Fibroblast of peridontal ligament (primary cell): ENCODE results near the gene RNPEP.
"Not testable (repeated sequence)": the region's sequence is repeated elsewhere in the genome, so short reads cannot be mapped to it uniquely, and the experiment has no call there.

ENCODE experiments used
- DNase-seq: peaks from one replicate; pipeline ENCODE4 v3.0.0-alpha.2; 2010; ENCODE audit errors: extremely low read depth

Gene RNPEP

GRCh38 chr1:201958348-201958747 lies 24.1 kb upstream of the RNPEP start:
- DNase-seq: no peak

GRCh38 chr1:201962382-201962781 lies 20.1 kb upstream of the RNPEP start:
- not testable (repeated sequence) for DNase-seq

DNA sequence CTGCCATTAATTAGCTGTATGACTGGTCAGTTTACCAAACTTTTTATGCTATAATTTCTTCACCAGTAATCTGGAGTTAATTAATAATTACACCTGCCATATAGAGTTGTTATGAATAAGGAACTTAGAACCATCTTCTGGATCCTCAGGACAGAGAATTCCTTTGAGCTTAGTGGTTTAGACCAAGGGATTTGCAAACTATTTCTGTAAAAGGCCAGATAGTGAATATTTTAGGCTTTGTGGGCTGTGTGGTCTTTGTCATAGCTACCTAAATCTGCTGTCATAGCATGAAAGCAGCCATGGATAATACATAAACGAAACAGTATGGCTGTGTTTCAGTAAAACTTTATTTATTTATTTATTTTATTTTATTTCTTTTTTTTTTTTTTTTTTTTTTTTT lies 18.2 kb upstream of the RNPEP start:
- DNase-seq: no peak

GRCh38 chr1:201966171-201966570 lies 16.3 kb upstream of the RNPEP start:
- no peak for DNase-seq

GRCh38 chr1:201968202-201968925 lies 14.1 kb upstream of the RNPEP start:
- DNase-seq: no peak

- peak; percentile 16 for DNase-seq
Observed at GRCh38 chr1:201970334-201971159, 11.9 kb upstream of the RNPEP start.

DNA sequence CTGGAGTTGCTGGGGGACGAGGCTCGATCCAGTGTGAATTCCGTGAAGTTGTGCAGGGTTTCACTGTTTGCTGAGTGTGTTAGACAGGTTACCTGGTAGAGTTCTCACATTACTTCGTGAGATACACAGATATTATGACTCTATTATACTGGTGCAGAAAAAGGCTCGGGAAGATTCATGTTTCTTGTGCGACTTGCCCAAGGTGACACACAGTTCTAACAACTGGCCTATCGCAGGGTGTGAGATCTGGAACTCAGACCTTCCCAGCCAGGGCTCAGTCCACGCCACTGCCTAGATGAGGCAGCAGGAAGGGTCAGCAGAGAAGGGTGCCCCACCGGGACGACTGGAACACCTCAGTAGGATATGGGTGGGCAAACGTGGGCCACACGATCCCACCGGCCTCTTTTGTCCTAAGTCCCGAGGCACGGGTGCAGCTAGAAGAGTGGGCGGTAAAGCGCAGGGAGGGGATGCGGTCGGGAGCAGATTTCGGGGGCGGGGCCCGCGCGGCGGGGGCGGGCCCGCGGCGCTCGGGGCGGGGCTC lies 296 bp upstream of the RNPEP start:
- no peak for DNase-seq

- no peak for DNase-seq
Observed at GRCh38 chr1:201983380-201983805, 945 bp downstream of the RNPEP start.

DNA sequence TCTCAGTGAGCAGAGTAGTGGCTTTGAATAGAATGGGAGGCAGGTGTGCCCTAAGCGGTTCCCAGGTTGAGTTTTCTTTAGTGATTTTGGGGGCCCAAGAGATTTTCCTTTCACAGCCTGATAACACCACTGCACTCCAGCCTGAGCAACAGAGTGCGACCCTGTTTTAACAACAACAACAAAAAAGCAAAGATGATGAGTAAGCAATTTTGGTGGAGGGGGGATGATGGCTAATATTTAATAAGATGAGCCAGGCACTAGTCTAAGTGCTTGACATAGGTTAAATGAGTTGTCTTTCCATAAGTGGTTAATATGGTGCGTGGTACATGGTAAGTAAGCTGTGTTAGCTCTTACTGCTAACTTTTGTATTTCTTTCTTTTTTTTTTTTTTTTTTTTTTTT lies 2.0 kb downstream of the RNPEP start:
- DNase-seq: no peak

DNA sequence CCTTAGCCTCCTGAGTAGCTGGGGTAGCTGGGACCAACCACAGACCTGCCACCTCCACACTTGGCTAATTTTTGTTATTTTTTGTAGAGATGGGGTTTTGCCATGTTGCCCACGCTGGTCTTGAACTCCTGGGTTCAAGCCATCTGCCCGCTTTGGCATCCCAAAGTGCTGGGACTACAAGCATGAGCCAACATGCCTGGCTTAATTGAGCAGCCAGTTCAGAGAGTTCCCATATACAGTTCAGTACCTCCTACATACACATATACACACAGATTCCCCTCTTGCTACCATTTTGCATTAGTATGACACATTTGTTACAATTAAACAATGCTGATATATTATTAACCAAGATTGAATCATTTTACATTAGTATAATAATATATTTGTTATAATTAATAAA lies 2.9 kb downstream of the RNPEP start:
- no peak for DNase-seq

GRCh38 chr1:201988601-201989000 lies 6.2 kb downstream of the RNPEP start:
- no peak for DNase-seq

- no peak for DNase-seq
Observed at GRCh38 chr1:201989354-201990128, 7.1 kb downstream of the RNPEP start.

GRCh38 chr1:201990427-201990826 lies 8.0 kb downstream of the RNPEP start:
- no peak for DNase-seq

- DNase-seq: peak; percentile 42
Observed at GRCh38 chr1:201999625-202000238, 17.3 kb downstream of the RNPEP start.

DNA sequence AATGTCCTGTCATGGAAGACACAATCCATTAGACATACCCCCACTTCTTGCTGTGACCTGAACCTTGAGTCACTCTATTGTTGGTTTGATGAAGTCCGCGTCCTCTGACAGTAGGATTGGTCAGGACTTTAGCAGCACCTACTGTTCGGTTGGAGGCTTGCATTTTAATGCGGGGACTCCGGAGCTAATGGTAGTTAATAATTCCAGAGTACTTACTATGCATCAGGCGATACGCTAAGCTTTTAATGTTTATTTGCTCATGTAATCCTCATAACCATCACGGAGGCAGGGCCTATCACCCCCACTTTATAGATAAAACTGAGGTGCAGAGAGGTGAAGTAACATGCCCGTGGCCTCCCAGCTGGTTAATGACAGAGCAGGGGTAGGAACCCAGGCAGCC lies 20.1 kb downstream of the RNPEP start:
- no peak for DNase-seq

DNA sequence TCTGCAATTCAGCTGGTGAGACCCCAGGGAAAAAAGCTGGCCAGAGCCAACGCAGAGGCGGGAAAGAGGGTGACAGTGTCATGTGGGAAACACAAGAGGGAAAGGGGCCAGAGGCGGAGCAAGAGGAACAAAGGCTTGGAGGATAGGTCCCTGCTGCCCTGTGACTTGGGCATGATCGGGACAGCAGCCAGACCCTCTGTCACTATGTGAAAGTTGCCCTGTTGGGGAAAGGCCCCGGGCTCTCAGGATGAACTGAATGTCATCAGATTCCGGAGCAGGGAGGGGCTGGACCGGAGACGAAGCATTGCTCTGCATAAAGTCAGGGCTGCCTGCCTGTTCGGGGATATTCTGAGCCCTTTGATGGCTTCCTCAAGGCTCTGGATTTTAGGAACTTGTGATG lies 22.3 kb downstream of the RNPEP start:
- no peak for DNase-seq

- DNase-seq: peak; percentile 37
Observed at GRCh38 chr1:202005958-202006357, 23.5 kb downstream of the RNPEP start.

GRCh38 chr1:202007304-202007703 lies 24.9 kb downstream of the RNPEP start:
- no peak for DNase-seq

DNA sequence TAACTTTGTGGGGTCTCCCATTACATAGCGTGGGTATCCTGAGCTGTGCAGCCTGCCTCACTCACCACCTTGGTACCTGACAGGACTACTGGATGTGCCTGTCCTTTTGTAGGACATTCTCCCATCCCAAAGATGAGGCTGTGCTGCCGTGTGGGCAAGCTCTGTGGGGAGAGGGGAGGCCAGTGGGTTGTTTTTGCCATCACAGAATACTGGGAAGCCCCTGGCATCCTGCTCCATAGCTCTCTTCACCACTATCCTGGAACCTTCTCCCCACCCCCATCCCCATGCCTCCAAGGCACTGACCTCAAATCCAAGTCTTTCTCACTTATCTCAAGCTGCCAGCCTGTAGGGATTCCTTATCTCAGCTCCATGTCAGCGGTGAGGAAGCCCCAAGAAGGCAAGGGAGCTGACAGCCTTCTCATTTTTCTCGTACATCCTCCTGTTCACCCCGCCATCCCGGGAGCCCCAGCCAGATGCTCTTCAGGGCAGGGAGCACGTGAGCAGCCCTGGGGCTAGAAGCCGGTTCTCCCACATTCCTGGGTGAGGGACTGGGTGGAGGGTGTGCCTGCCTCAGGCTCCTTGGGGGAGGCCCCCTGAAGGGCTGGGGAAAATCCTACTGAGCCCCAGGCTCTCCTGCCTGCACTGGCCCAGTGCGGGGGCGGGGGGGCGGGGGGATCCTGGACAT lies 25.5 kb downstream of the RNPEP start:
- DNase-seq: no peak

DNA sequence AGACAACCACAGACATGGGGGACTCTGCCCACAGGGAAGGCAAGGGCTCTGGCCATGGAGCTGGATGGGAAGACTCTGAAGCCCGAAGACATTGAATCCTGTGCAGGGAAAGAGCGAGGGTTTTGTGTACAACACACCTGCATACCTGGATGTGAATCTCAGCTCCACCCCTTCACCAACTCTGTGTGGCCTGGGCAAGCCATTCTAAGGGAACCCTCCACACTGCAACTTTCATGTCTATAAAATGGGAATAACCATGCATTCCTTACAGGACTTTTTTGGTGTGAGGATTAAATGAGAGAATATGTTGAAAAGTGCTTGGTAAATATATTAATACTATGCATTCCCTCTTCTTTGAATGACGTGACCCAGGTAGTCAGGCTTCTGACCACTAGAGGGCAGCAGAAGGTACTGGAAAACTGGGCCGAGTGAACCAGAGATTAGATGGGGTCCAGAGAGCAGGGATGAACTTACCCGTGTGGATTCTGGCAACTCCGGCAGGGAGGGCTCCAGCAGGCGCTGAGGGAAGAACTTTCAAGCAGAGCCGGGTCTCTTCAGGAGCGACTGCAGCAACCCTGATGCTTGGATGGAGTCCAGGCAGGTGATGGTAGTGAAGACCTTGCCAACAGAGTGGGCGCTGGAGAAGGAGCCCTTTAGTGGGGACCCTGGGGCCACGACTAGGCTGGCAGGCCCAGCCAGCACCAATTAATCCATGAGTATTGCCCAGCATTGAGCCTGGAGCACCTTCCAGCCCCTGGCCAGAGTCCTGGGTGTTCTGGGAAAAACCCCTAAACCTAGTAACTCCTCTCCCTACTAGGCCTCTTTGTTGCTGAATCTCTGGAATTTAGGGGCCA lies 27.1 kb downstream of the RNPEP start:
- peak; percentile 90 for DNase-seq
